Measurements from ENCODE around the gene PPP6R2.

Gene PPP6R2

GRCh38 chr22:50316114-50317065, 26.7 kb upstream of the PPP6R2 start:
- TF ChIP-seq TAF1 (IDR thresholded peaks at IDR 0.05; ENCODE audit: borderline replicate concordance, insufficient read depth, low read length) (no peak), SIN3A (IDR thresholded peaks at IDR 0.05; ENCODE audit: borderline replicate concordance, insufficient read depth, low read length) (no peak), POLR2AphosphoS5 (IDR thresholded peaks at IDR 0.05; ENCODE audit: low read depth, low read length) (no peak), FOXP2 (optimal IDR thresholded peaks at IDR 0.05; ENCODE audit: borderline replicate concordance, extremely low read depth, extremely low read length, insufficient read depth) (no peak), REST (IDR thresholded peaks at IDR 0.05; ENCODE audit: insufficient read depth in 1 of 2, low read depth in 2 of 2, low read length in 2 of 2) (no peak)

- TF ChIP-seq POLR2AphosphoS5 (IDR thresholded peaks at IDR 0.05; ENCODE audit: low read depth, low read length) (no peak), TAF1 (IDR thresholded peaks at IDR 0.05; ENCODE audit: borderline replicate concordance, insufficient read depth, low read length) (no peak), REST (IDR thresholded peaks at IDR 0.05; ENCODE audit: insufficient read depth in 1 of 2, low read depth in 2 of 2, low read length in 2 of 2) (no peak), SIN3A (IDR thresholded peaks at IDR 0.05; ENCODE audit: borderline replicate concordance, insufficient read depth, low read length) (no peak), FOXP2 (optimal IDR thresholded peaks at IDR 0.05; ENCODE audit: borderline replicate concordance, extremely low read depth, extremely low read length, insufficient read depth) (no peak)
Measured at GRCh38 chr22:50317178-50317577, 25.9 kb upstream of the PPP6R2 start.

GRCh38 chr22:50317674-50318073, 25.5 kb upstream of the PPP6R2 start:
- TF ChIP-seq TAF1 (IDR thresholded peaks at IDR 0.05; ENCODE audit: borderline replicate concordance, insufficient read depth, low read length) (no peak), SIN3A (IDR thresholded peaks at IDR 0.05; ENCODE audit: borderline replicate concordance, insufficient read depth, low read length) (no peak), POLR2AphosphoS5 (IDR thresholded peaks at IDR 0.05; ENCODE audit: low read depth, low read length) (no peak), REST (IDR thresholded peaks at IDR 0.05; ENCODE audit: insufficient read depth in 1 of 2, low read depth in 2 of 2, low read length in 2 of 2) (no peak), FOXP2 (optimal IDR thresholded peaks at IDR 0.05; ENCODE audit: borderline replicate concordance, extremely low read depth, extremely low read length, insufficient read depth) (no peak)

- no peak for TF ChIP-seq REST (IDR thresholded peaks at IDR 0.05; ENCODE audit: insufficient read depth in 1 of 2, low read depth in 2 of 2, low read length in 2 of 2)
- no peak for TF ChIP-seq SIN3A (IDR thresholded peaks at IDR 0.05; ENCODE audit: borderline replicate concordance, insufficient read depth, low read length)
- TF ChIP-seq POLR2AphosphoS5 (IDR thresholded peaks at IDR 0.05; ENCODE audit: low read depth, low read length): no peak
- TF ChIP-seq FOXP2 (optimal IDR thresholded peaks at IDR 0.05; ENCODE audit: borderline replicate concordance, extremely low read depth, extremely low read length, insufficient read depth): no peak
- no peak for TF ChIP-seq TAF1 (IDR thresholded peaks at IDR 0.05; ENCODE audit: borderline replicate concordance, insufficient read depth, low read length)
Measured at GRCh38 chr22:50318356-50318697, 24.8 kb upstream of the PPP6R2 start.

Measured in PFSK-1 (cell line).